Trophoblast cell (in vitro differentiated cells and primary cell): ENCODE results near the gene TLN1.

Source experiments
- DNase-seq, 2 donors: peaks; one replicate each; pipeline ENCODE4 v3.0.0-alpha.2; 2016
- H2AFZ ChIP-seq: 2 replicates; pipeline ENCODE4 v1.6.1; 2013; ENCODE audit warnings: low read length, moderate library complexity, mild to moderate bottlenecking; ENCODE audit not compliant: insufficient read depth, poor library complexity
- H2AK5ac ChIP-seq: 2 replicates; pipeline ENCODE4 v1.6.1; 2013; ENCODE audit warnings: mild to moderate bottlenecking, low read length
- H2BK120ac ChIP-seq: 2 replicates; pipeline ENCODE4 v1.6.1; 2013; ENCODE audit warnings: low read length, mild to moderate bottlenecking, moderate library complexity; ENCODE audit not compliant: insufficient read depth, poor library complexity
- H2BK12ac ChIP-seq: 2 replicates; pipeline ENCODE4 v1.6.1; 2013; ENCODE audit warnings: mild to moderate bottlenecking, low read length, moderate library complexity
- H2BK5ac ChIP-seq: 2 replicates; pipeline ENCODE4 v1.6.1; 2013; ENCODE audit warnings: low read length, low read depth, moderate library complexity, mild to moderate bottlenecking; ENCODE audit not compliant: poor library complexity
- H3K14ac ChIP-seq: 2 replicates; pipeline ENCODE4 v1.6.1; 2013; ENCODE audit warnings: mild to moderate bottlenecking, low read length
- H3K18ac ChIP-seq: 2 replicates; pipeline ENCODE4 v1.6.1; 2013; ENCODE audit warnings: mild to moderate bottlenecking, low read length
- H3K23ac ChIP-seq: 2 replicates; pipeline ENCODE4 v1.6.1; 2013; ENCODE audit warnings: low read length
- H3K27ac ChIP-seq: 2 replicates; pipeline ENCODE4 v1.5.1; 2013; ENCODE audit warnings: low read depth, mild to moderate bottlenecking, inconsistent platforms, low read length, moderate library complexity
- H3K27me3 ChIP-seq: 2 replicates; pipeline ENCODE4 v1.6.1; 2013; ENCODE audit warnings: inconsistent platforms, mild to moderate bottlenecking, low read length, moderate library complexity; ENCODE audit not compliant: insufficient read depth
- H3K36me3 ChIP-seq, 2 experiments: 1 replicate in 1 of 2; 2 replicates in 1 of 2; pipeline ENCODE4 v1.6.1; 2013; ENCODE audit warnings: low read length in 2 of 2, mild to moderate bottlenecking in 2 of 2, moderate library complexity in 1 of 2; ENCODE audit not compliant: insufficient read depth in 2 of 2, control insufficient read depth in 1 of 2
- H3K4ac ChIP-seq: 2 replicates; pipeline ENCODE4 v1.6.1; 2013; ENCODE audit warnings: low read depth, mild to moderate bottlenecking, low read length, moderate library complexity
- H3K4me1 ChIP-seq, 2 experiments: 1 replicate in 1 of 2; 2 replicates in 1 of 2; pipeline ENCODE4 v1.6.1; 2013; ENCODE audit warnings: low read length in 2 of 2, mild to moderate bottlenecking in 2 of 2, moderate library complexity in 1 of 2; ENCODE audit not compliant: insufficient read depth in 2 of 2, control insufficient read depth in 1 of 2
- H3K4me2 ChIP-seq: 2 replicates; pipeline ENCODE4 v1.6.1; 2013; ENCODE audit warnings: inconsistent platforms, mild to moderate bottlenecking, low read length, moderate library complexity
- H3K4me3 ChIP-seq: 2 replicates; pipeline ENCODE4 v1.5.1; 2013; ENCODE audit warnings: mild to moderate bottlenecking, low read depth, low read length, inconsistent platforms
- H3K79me1 ChIP-seq: one replicate; pipeline ENCODE4 v1.6.1; 2013; ENCODE audit warnings: low read length
- H3K79me2 ChIP-seq: 2 replicates; pipeline ENCODE4 v1.6.1; 2013; ENCODE audit warnings: low read length, mild to moderate bottlenecking; ENCODE audit not compliant: control insufficient read depth, insufficient read depth, poor library complexity
- H3K9ac ChIP-seq: 2 replicates; pipeline ENCODE4 v1.6.1; 2013; ENCODE audit warnings: mild to moderate bottlenecking, low read length
- H3K9me3 ChIP-seq: 2 replicates; pipeline ENCODE4 v1.6.1; 2013; ENCODE audit warnings: low read depth, mild to moderate bottlenecking, control low read depth, inconsistent platforms, low read length; ENCODE audit not compliant: insufficient read depth
- H4K12ac ChIP-seq: 2 replicates; pipeline ENCODE4 v1.6.1; 2013; ENCODE audit warnings: low read depth, mild to moderate bottlenecking, low read length, moderate library complexity
- H4K8ac ChIP-seq: 2 replicates; pipeline ENCODE4 v1.6.1; 2013; ENCODE audit warnings: low read depth, mild to moderate bottlenecking, low read length, moderate library complexity
- H4K91ac ChIP-seq: one replicate; pipeline ENCODE4 v1.6.1; 2013; ENCODE audit warnings: low read depth, mild to moderate bottlenecking, low read length, moderate library complexity
- WGBS: extraction: QIAGEN DNeasy Blood & Tissue Kit; methylation state at CpG from one replicate; pipeline ENCODE4 v1.1.7; 2013; ENCODE audit warnings: missing lambda C conversion rate; ENCODE audit not compliant: insufficient read length, insufficient coverage; ENCODE audit errors: extremely low coverage; 5-methylcytosine and 5-hydroxymethylcytosine counted together

Gene TLN1

GRCh38 chr9:35658137-35658967 is 73.6 kb downstream of the TLN1 start, which contains the start of gene CCDC107:
Gene CCDC107 (plus strand): TSS chr9:35658292. CDS start chr9:35658380, 88 bp downstream.
- WGBS, result no CpG with 5 or more reads among the region's 67 CpGs
- peak within 1 kb of the TSS; percentile 94 for H2BK5ac ChIP-seq

GRCh38 chr9:35657546-35658136 is 74.4 kb downstream of the TLN1 start, which contains the start of gene RMRP:
Gene RMRP (minus strand): TSS chr9:35658019.
- H3K27ac ChIP-seq, result peak within 1 kb of the TSS; percentile 86
- H2BK120ac ChIP-seq, result peak within 1 kb of the TSS; percentile 89
- peak within 1 kb of the TSS; percentile 91 for H3K18ac ChIP-seq
- peak within 1 kb of the TSS; percentile 94 for H2BK5ac ChIP-seq
- peak within 1 kb of the TSS; percentile 98 for H4K8ac ChIP-seq
- H3K4ac ChIP-seq, result peak within 1 kb of the TSS; percentile 85
- H3K4me2 ChIP-seq, result peak within 1 kb of the TSS; percentile 95
- no peak within 1 kb of the TSS for H2BK12ac ChIP-seq
- H3K9me3 ChIP-seq, result no peaks in the 10 kb centered on the region
- H3K27me3 ChIP-seq, result no peaks in the 10 kb centered on the region
- peaks cover 13 to 16% of the 10 kb centered on the region in 2 experiments for H3K36me3 ChIP-seq
- WGBS, result no CpG with 5 or more reads among the region's 42 CpGs
- peak within 1 kb of the TSS; percentile 85 for H3K4me3 ChIP-seq
- H2AK5ac ChIP-seq, result peak within 1 kb of the TSS; percentile 67
- DNase-seq, result peak; percentile 99 to 100
- peak within 1 kb of the TSS; percentile 97 for H3K14ac ChIP-seq
- H3K79me1 ChIP-seq, result peaks cover 10% of the 10 kb centered on the region
- no peak within 1 kb of the TSS for H3K23ac ChIP-seq
- H4K91ac ChIP-seq, result peak within 1 kb of the TSS; percentile 97
- peak within 1 kb of the TSS; percentile 92 for H2AFZ ChIP-seq
- H3K4me1 ChIP-seq, result peaks cover 2 to 11% of the 10 kb centered on the region in 2 experiments
- peak within 1 kb of the TSS; percentile 83 for H3K9ac ChIP-seq
- H4K12ac ChIP-seq, result peak within 1 kb of the TSS; percentile 96
- peaks cover 4% of the 10 kb centered on the region for H3K79me2 ChIP-seq

More at GRCh38 chr9:35658137-35658967, 73.6 kb downstream of the TLN1 start, which contains the start of gene CCDC107:
- H2AK5ac ChIP-seq, result peak within 1 kb of the TSS; percentile 67
- H4K12ac ChIP-seq, result peak within 1 kb of the TSS; percentile 96
- peak within 1 kb of the TSS; percentile 85 for H3K4me3 ChIP-seq
- peak within 1 kb of the TSS; percentile 85 for H3K4ac ChIP-seq
- no peak within 1 kb of the TSS for H3K23ac ChIP-seq
- H3K79me1 ChIP-seq, result peaks cover 10% of the 10 kb centered on the region
- H3K36me3 ChIP-seq, result peaks cover 13 to 16% of the 10 kb centered on the region in 2 experiments
- peak within 1 kb of the TSS; percentile 92 for H2AFZ ChIP-seq
- no peaks in the 10 kb centered on the region for H3K27me3 ChIP-seq
- DNase-seq, result peak; percentile 86 to 93
- peaks cover 5 to 14% of the 10 kb centered on the region in 2 experiments for H3K4me1 ChIP-seq
- peak within 1 kb of the TSS; percentile 86 for H3K27ac ChIP-seq
- peak within 1 kb of the TSS; percentile 97 for H4K91ac ChIP-seq
- no peaks in the 10 kb centered on the region for H3K9me3 ChIP-seq
- peak within 1 kb of the TSS; percentile 83 for H3K9ac ChIP-seq
- peak within 1 kb of the TSS; percentile 89 for H2BK120ac ChIP-seq
- H3K4me2 ChIP-seq, result peak within 1 kb of the TSS; percentile 95
- peak within 1 kb of the TSS; percentile 98 for H4K8ac ChIP-seq
- peak within 1 kb of the TSS; percentile 91 for H3K18ac ChIP-seq
- H3K14ac ChIP-seq, result peak within 1 kb of the TSS; percentile 97
- peaks cover 4% of the 10 kb centered on the region for H3K79me2 ChIP-seq
- H2BK12ac ChIP-seq, result no peak within 1 kb of the TSS

DNA sequence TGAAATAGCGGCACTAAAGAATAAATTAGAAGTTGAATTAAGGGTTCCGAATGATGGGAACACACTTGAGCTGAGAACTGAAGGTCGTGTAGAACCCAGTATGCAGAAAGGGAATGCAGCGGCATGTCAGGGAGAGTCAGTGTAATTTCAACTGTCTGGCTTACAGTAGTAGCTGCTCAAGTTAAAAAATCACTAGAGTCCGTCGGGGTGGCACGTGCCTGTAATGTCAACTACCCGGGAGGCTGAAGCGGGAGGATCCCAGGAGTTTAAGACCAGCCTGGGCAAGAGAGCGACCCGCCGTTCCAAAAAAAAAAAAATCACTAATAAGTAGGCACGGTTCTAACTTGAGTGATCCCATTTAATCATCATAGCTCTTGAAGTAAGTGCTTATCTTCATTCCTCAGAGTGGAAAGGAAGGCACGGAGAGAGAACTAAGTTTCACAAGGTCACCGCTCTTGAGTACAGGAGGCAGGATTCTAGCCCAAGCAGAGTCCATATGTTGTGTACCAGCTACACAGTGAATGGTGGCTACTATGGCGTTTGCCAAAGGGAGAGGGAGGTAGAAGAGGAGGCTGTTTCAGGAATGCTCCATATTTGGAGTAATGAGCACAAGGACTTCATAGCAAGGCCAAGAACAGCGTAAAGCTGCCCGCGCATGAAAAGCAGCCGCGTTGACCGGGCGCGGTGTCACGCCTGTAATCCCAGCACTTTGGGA is 75.0 kb downstream of the TLN1 start:
- Histone ChIP-seq H4K91ac (peak overlapping the region; percentile 34), H3K36me3 (peaks cover 8 to 12% of the 10 kb centered on the region in 2 experiments), H3K18ac (no peak overlapping the region), H2AFZ (peak overlapping the region; percentile 23), H3K4me2 (peak overlapping the region; percentile 81), H3K4ac (no peak overlapping the region), H2BK12ac (no peak overlapping the region), H2BK5ac (no peak overlapping the region), H3K79me2 (peaks cover 4% of the 10 kb centered on the region), H4K8ac (peak overlapping the region; percentile 47), H3K9ac (no peak overlapping the region), H4K12ac (no peak overlapping the region), H3K27ac (peak overlapping the region; percentile 2), H3K9me3 (no peaks in the 10 kb centered on the region), H3K79me1 (peaks cover 10% of the 10 kb centered on the region), H3K14ac (no peak overlapping the region), H3K4me1 (peaks cover 4 to 7% of the 10 kb centered on the region in 2 experiments), H3K23ac (no peak overlapping the region), H2AK5ac (no peak overlapping the region), H3K27me3 (no peaks in the 10 kb centered on the region), H2BK120ac (no peak overlapping the region), H3K4me3 (peak overlapping the region; percentile 48)
- peak in 1 of 2 donors; percentile 71 for DNase-seq
- WGBS, result 100% methylated on average over 1 of the region's 25 CpGs

- Histone ChIP-seq H2BK120ac (no peak overlapping the region), H3K18ac (no peak overlapping the region), H3K9me3 (no peaks in the 10 kb centered on the region), H3K4me2 (no peak overlapping the region), H3K36me3 (peaks cover 8 to 9% of the 10 kb centered on the region in 2 experiments), H3K14ac (no peak overlapping the region), H2AFZ (no peak overlapping the region), H4K8ac (no peak overlapping the region), H4K12ac (no peak overlapping the region), H3K79me2 (peaks cover 4% of the 10 kb centered on the region), H4K91ac (no peak overlapping the region), H2BK12ac (no peak overlapping the region), H2BK5ac (no peak overlapping the region), H3K27me3 (no peaks in the 10 kb centered on the region), H3K4me3 (no peak overlapping the region), H3K79me1 (peaks cover 10% of the 10 kb centered on the region), H3K27ac (no peak overlapping the region), H2AK5ac (no peak overlapping the region), H3K9ac (no peak overlapping the region), H3K4ac (no peak overlapping the region), H3K23ac (no peak overlapping the region), H3K4me1 (peaks cover 4 to 6% of the 10 kb centered on the region in 2 experiments)
- no CpG with 5 or more reads among the region's 17 CpGs for WGBS
- peak; percentile 15 to 53 for DNase-seq
These were observed 75.6 kb downstream of the TLN1 start for GRCh38 chr9:35656348-35656747.
